Measurements from ENCODE around the gene PCDHA3. TPM values are rescaled to one million over a fixed set of nuclear protein-coding genes. Genes with fewer than 3 reads are reported as not detected.
"Not testable (repeated sequence)": the region's sequence is repeated elsewhere in the genome, so short reads cannot be mapped to it uniquely, and the experiment has no call there.

The PCDHA3 gene
- total RNA-seq, 1 donor from 2014 or later: 0.71 TPM

- ATAC-seq; intact Hi-C loops (cut with DNase I); DNase-seq (ENCODE audit: low spot score): not testable (repeated sequence)
Measured at GRCh38 chr5:140808241-140808888, 7.5 kb downstream of the PCDHA3 start.

GRCh38 chr5:140808889-140809291 is 8.0 kb downstream of the PCDHA3 start:
- no peak for DNase-seq (ENCODE audit: low spot score)
- ATAC-seq: no peak
- intact Hi-C loops (cut with DNase I): no loop called here

GRCh38 chr5:140821375-140822280 is 20.8 kb downstream of the PCDHA3 start, which contains the start of gene PCDHA5:
TSS of gene PCDHA5 (plus strand) at chr5:140821613.
- DNase-seq (ENCODE audit: low spot score): no peak
- no peak for ATAC-seq
- intact Hi-C loops (cut with DNase I): no loop called here

- intact Hi-C loops (cut with DNase I): no loop called here
- DNase-seq (ENCODE audit: low spot score): no peak
- ATAC-seq: no peak
Measured at GRCh38 chr5:140822281-140822629, 21.4 kb downstream of the PCDHA3 start.

- intact Hi-C loops (cut with DNase I); ATAC-seq; DNase-seq (ENCODE audit: low spot score): not testable (repeated sequence)
Measured at GRCh38 chr5:140822969-140823368, 22.1 kb downstream of the PCDHA3 start.

- intact Hi-C loops (cut with DNase I): no loop called here
- no peak for DNase-seq (ENCODE audit: low spot score)
- no peak for ATAC-seq
Measured at GRCh38 chr5:140823475-140823874, 22.6 kb downstream of the PCDHA3 start.

- intact Hi-C loops (cut with DNase I): no loop called here
- ATAC-seq: no peak
Measured at GRCh38 chr5:140827704-140828361, 27.0 kb downstream of the PCDHA3 start, which contains the start of gene PCDHA6. TSS of gene PCDHA6 (plus strand) at chr5:140827960. CDS start at chr5:140828092, 132 bp downstream.

GRCh38 chr5:140828362-140828737 is 27.5 kb downstream of the PCDHA3 start:
- intact Hi-C loops (cut with DNase I): no loop called here
- ATAC-seq: no peak
- no peak for DNase-seq (ENCODE audit: low spot score)

More at GRCh38 chr5:140827704-140828361, 27.0 kb downstream of the PCDHA3 start, which contains the start of gene PCDHA6:
- DNase-seq (ENCODE audit: low spot score): no peak

DNA sequence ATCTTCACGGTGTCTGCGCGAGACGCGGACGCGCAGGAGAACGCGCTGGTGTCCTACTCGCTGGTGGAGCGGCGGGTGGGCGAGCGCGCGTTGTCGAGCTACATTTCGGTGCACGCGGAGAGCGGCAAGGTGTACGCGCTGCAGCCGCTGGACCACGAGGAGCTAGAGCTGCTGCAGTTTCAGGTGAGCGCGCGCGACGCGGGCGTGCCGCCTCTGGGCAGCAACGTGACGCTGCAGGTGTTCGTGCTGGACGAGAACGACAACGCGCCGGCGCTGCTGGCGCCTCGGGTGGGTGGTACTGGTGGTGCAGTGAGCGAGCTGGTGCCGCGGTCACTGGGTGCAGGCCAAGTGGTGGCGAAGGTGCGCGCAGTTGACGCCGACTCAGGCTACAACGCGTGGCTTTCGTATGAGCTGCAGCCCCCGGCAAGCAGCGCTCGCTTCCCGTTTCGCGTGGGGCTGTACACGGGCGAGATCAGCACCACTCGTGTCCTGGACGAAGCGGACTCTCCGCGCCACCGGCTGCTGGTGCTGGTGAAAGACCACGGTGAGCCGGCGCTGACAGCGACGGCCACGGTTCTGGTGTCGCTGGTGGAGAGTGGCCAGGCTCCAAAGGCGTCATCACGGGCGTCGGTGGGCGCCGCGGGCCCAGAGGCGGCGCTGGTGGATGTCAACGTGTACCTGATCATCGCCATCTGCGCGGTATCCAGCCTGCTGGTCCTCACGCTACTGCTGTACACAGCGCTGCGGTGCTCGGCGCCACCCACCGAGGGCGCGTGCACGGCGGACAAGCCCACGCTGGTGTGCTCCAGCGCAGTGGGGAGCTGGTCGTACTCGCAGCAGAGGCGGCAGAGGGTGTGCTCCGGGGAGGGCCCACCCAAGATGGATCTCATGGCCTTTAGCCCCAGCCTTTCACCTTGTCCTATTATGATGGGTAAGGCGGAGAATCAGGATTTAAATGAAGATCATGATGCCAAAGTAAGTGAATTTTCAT is 28.9 kb downstream of the PCDHA3 start:
- intact Hi-C loops (cut with DNase I); ATAC-seq; DNase-seq (ENCODE audit: low spot score): not testable (repeated sequence)

- intact Hi-C loops (cut with DNase I): no loop called here
- DNase-seq (ENCODE audit: low spot score): no peak
- ATAC-seq: no peak
Measured at GRCh38 chr5:140833993-140834392, 33.1 kb downstream of the PCDHA3 start, which contains the start of gene PCDHA7. TSS of gene PCDHA7 (plus strand) at chr5:140834269. CDS start at chr5:140834384, 115 bp downstream.

GRCh38 chr5:140834439-140835008 is 33.7 kb downstream of the PCDHA3 start:
- intact Hi-C loops (cut with DNase I); DNase-seq (ENCODE audit: low spot score); ATAC-seq: not testable (repeated sequence)

- intact Hi-C loops (cut with DNase I): no loop called here
- no peak for DNase-seq (ENCODE audit: low spot score)
Measured at GRCh38 chr5:140835622-140836510, 35.0 kb downstream of the PCDHA3 start.

DNA sequence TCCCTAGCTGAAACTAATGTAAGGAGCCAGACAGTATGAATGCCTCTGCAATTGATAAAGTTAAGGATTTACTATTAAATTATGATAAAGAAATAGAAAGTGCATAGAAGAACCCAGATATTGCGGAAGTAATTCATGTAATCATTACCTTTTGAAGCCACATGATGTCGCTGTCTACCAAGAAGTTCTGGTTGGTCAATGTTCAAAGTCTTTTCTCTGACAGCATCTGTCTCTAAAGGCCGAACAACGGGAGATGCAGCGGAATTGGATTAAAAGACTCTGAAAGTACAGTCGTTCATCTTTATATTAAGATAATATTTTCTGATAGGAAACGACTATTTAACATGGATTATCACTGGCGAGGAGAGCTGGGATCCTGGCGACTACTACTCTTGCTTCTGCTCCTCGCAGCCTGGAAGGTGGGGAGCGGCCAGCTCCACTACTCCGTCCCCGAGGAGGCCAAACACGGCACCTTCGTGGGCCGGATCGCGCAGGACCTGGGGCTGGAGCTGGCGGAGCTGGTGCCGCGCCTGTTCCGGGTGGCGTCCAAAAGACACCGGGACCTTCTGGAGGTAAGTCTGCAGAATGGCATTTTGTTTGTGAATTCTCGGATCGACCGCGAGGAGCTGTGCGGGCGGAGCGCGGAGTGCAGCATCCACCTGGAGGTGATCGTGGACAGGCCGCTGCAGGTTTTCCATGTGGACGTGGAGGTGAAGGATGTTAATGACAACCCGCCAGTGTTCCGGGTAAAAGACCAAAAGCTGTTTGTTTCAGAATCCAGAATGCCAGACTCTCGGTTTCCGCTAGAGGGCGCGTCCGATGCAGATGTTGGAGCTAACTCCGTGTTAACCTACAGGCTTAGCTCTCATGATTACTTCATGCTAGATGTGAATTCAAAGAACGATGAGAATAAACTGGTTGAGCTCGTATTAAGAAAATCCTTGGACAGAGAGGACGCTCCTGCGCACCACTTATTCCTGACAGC is 40.4 kb downstream of the PCDHA3 start, which contains the start of gene PCDHA8:
PCDHA8 (plus strand) TSS at position 210 of the 985 bp plus-strand sequence; CDS start at position 345, 135 bp downstream.
- ATAC-seq (no peak), DNase-seq (ENCODE audit: low spot score) (no peak)
- intact Hi-C loops (cut with DNase I): no loop called here

More at GRCh38 chr5:140835622-140836510, 35.0 kb downstream of the PCDHA3 start:
- ATAC-seq: no peak

GRCh38 chr5:140842798-140843733 is 42.2 kb downstream of the PCDHA3 start:
- no peak for DNase-seq (ENCODE audit: low spot score)
- intact Hi-C loops (cut with DNase I): no loop called here
- no peak for ATAC-seq

Measured in sciatic nerve (tissue), 2 donors.